ENCODE measurements around the gene LRRFIP1.

Gene LRRFIP1

GRCh38 chr2:237691029-237691907 is 63.9 kb downstream of the LRRFIP1 start:
- Mint-ChIP-seq H3K4me3 (peak overlapping the region; percentile 76 to 78), H3K27ac (peak overlapping the region; percentile 98 to 99), H3K9me3 (no peaks in the 10 kb centered on the region), H3K4me1 (ENCODE audit: low read depth in 2 of 2) (peaks cover 60 to 72% of the 10 kb centered on the region in 2 donors), H3K36me3 (ENCODE audit: insufficient read depth) (peaks cover 42% of the 10 kb centered on the region), H3K27me3 (no peaks in the 10 kb centered on the region)
- ATAC-seq (replicated peaks) (peak; percentile 5), DNase-seq (peak in 1 of 3 experiments; percentile 42)

- ATAC-seq (replicated peaks) (peak; percentile 63), DNase-seq (peak; percentile 86 to 92 (median 90))
- Mint-ChIP-seq H3K4me3 (peak overlapping the region; percentile 91 to 99), H3K4me1 (ENCODE audit: low read depth in 2 of 2) (peaks cover 62 to 74% of the 10 kb centered on the region in 2 donors), H3K9me3 (no peaks in the 10 kb centered on the region), H3K27ac (peak overlapping the region; percentile 90 to 98), H3K27me3 (no peaks in the 10 kb centered on the region), H3K36me3 (ENCODE audit: insufficient read depth) (peaks cover 47% of the 10 kb centered on the region)
Measured at GRCh38 chr2:237691908-237692600, 64.7 kb downstream of the LRRFIP1 start.

GRCh38 chr2:237692601-237693290 is 65.4 kb downstream of the LRRFIP1 start:
- DNase-seq (no peak), ATAC-seq (replicated peaks) (no peak)
- Mint-ChIP-seq H3K9me3 (no peaks in the 10 kb centered on the region), H3K4me3 (peak overlapping the region; percentile 91 to 99), H3K36me3 (ENCODE audit: insufficient read depth) (peaks cover 54% of the 10 kb centered on the region), H3K4me1 (ENCODE audit: low read depth in 2 of 2) (peaks cover 66 to 76% of the 10 kb centered on the region in 2 donors), H3K27ac (peak overlapping the region; percentile 90 to 98), H3K27me3 (no peaks in the 10 kb centered on the region)

GRCh38 chr2:237693291-237693994 is 66.1 kb downstream of the LRRFIP1 start:
- no peaks in the 10 kb centered on the region for H3K9me3 Mint-ChIP-seq
- no peak for DNase-seq
- ATAC-seq (replicated peaks), result no peak
- H3K36me3 Mint-ChIP-seq (ENCODE audit: insufficient read depth), result peaks cover 61% of the 10 kb centered on the region
- peak overlapping the region; percentile 91 to 99 for H3K4me3 Mint-ChIP-seq
- H3K27ac Mint-ChIP-seq, result peak overlapping the region; percentile 90 to 98
- H3K27me3 Mint-ChIP-seq, result no peaks in the 10 kb centered on the region
- H3K4me1 Mint-ChIP-seq (ENCODE audit: low read depth in 2 of 2), result peaks cover 67 to 79% of the 10 kb centered on the region in 2 donors

- peaks cover 70% of the 10 kb centered on the region for H3K36me3 Mint-ChIP-seq (ENCODE audit: insufficient read depth)
- H3K27me3 Mint-ChIP-seq, result no peaks in the 10 kb centered on the region
- peaks cover 66 to 75% of the 10 kb centered on the region in 2 donors for H3K4me1 Mint-ChIP-seq (ENCODE audit: low read depth in 2 of 2)
- peak overlapping the region; percentile 91 to 99 for H3K4me3 Mint-ChIP-seq
- peak overlapping the region; percentile 90 to 98 for H3K27ac Mint-ChIP-seq
- DNase-seq (no peak), ATAC-seq (replicated peaks) (peak; percentile 0)
- no peaks in the 10 kb centered on the region for H3K9me3 Mint-ChIP-seq
Measured at GRCh38 chr2:237694415-237695194, 67.2 kb downstream of the LRRFIP1 start.

GRCh38 chr2:237695201-237695780 is 67.9 kb downstream of the LRRFIP1 start:
- Mint-ChIP-seq H3K27me3 (no peaks in the 10 kb centered on the region), H3K4me1 (ENCODE audit: low read depth in 2 of 2) (peaks cover 65 to 76% of the 10 kb centered on the region in 2 donors), H3K9me3 (no peaks in the 10 kb centered on the region), H3K27ac (peak overlapping the region; percentile 90 to 98), H3K36me3 (ENCODE audit: insufficient read depth) (peaks cover 72% of the 10 kb centered on the region), H3K4me3 (peak overlapping the region; percentile 91 to 99)
- DNase-seq (no peak), ATAC-seq (replicated peaks) (peak; percentile 11)

- no peaks in the 10 kb centered on the region for H3K9me3 Mint-ChIP-seq
- peak; percentile 6 for ATAC-seq (replicated peaks)
Measured at GRCh38 chr2:237696461-237696860, 69.1 kb downstream of the LRRFIP1 start.

GRCh38 chr2:237697586-237698357 is 70.4 kb downstream of the LRRFIP1 start:
- Mint-ChIP-seq H3K36me3 (ENCODE audit: insufficient read depth) (peaks cover 87% of the 10 kb centered on the region), H3K27me3 (no peaks in the 10 kb centered on the region), H3K27ac (peak overlapping the region; percentile 90), H3K9me3 (no peaks in the 10 kb centered on the region), H3K4me1 (ENCODE audit: low read depth in 2 of 2) (peaks cover 87 to 93% of the 10 kb centered on the region in 2 donors), H3K4me3 (peak overlapping the region; percentile 91 to 99)
- DNase-seq (no peak), ATAC-seq (replicated peaks) (peak; percentile 15)

More at GRCh38 chr2:237696461-237696860, 69.1 kb downstream of the LRRFIP1 start:
- Mint-ChIP-seq H3K36me3 (ENCODE audit: insufficient read depth) (peaks cover 80% of the 10 kb centered on the region), H3K4me1 (ENCODE audit: low read depth in 2 of 2) (peaks cover 74 to 79% of the 10 kb centered on the region in 2 donors), H3K4me3 (peak overlapping the region; percentile 91 to 99), H3K27me3 (no peaks in the 10 kb centered on the region), H3K27ac (peak overlapping the region; percentile 90)
- DNase-seq, result peak in 1 of 3 experiments; percentile 38

GRCh38 chr2:237698358-237698694 is 70.9 kb downstream of the LRRFIP1 start:
- Mint-ChIP-seq H3K4me1 (ENCODE audit: low read depth in 2 of 2) (peaks cover 87 to 93% of the 10 kb centered on the region in 2 donors), H3K9me3 (no peaks in the 10 kb centered on the region), H3K27ac (peak overlapping the region; percentile 90), H3K27me3 (no peaks in the 10 kb centered on the region), H3K36me3 (ENCODE audit: insufficient read depth) (peaks cover 87% of the 10 kb centered on the region), H3K4me3 (peak overlapping the region; percentile 91 to 99)
- DNase-seq (no peak), ATAC-seq (replicated peaks) (no peak)

- Mint-ChIP-seq H3K36me3 (ENCODE audit: insufficient read depth) (peaks cover 88% of the 10 kb centered on the region), H3K4me1 (ENCODE audit: low read depth in 2 of 2) (peaks cover 86 to 93% of the 10 kb centered on the region in 2 donors)
Measured at GRCh38 chr2:237699870-237700511, 72.6 kb downstream of the LRRFIP1 start.

GRCh38 chr2:237700512-237701032 is 73.2 kb downstream of the LRRFIP1 start:
- H3K36me3 Mint-ChIP-seq (ENCODE audit: insufficient read depth), result peaks cover 90% of the 10 kb centered on the region
- no peaks in the 10 kb centered on the region for H3K9me3 Mint-ChIP-seq
- H3K4me3 Mint-ChIP-seq, result peak overlapping the region; percentile 91 to 99
- peak; percentile 59 to 62 (median 59) for DNase-seq
- ATAC-seq (replicated peaks), result peak; percentile 76
- peak overlapping the region; percentile 90 for H3K27ac Mint-ChIP-seq
- no peaks in the 10 kb centered on the region for H3K27me3 Mint-ChIP-seq
- H3K4me1 Mint-ChIP-seq (ENCODE audit: low read depth in 2 of 2), result peaks cover 85 to 90% of the 10 kb centered on the region in 2 donors

More at GRCh38 chr2:237699870-237700511, 72.6 kb downstream of the LRRFIP1 start:
- DNase-seq, result no peak
- H3K9me3 Mint-ChIP-seq, result no peaks in the 10 kb centered on the region
- no peak for ATAC-seq (replicated peaks)
- peak overlapping the region; percentile 90 for H3K27ac Mint-ChIP-seq
- peak overlapping the region; percentile 91 to 99 for H3K4me3 Mint-ChIP-seq
- H3K27me3 Mint-ChIP-seq, result no peaks in the 10 kb centered on the region
